ENCODE results near the gene AKR1A1.
"Not testable (repeated sequence)": the region's sequence is repeated elsewhere in the genome, so short reads cannot be mapped to it uniquely, and the experiment has no call there.

Gene AKR1A1

DNA sequence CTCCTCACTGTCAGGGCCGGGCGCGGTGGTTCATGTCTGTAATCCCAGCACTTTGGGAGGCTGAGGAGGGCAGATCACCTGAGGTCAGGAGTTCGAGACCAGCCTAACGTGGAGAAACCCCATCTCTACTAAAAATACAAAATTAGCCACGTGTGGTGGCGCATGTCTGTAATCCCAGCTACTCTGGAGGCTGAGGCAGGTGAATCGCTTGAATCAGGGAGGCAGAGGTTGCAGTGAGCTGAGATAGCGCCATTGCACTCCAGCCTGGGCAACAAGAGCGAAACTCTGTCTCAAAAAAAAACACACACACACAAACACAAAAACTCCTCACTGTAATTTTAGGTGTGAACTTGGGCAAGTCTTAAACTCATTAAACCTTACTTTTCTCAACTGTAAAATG, 26.7 kb upstream of the AKR1A1 start:
- DNase-seq: not testable (repeated sequence)

DNA sequence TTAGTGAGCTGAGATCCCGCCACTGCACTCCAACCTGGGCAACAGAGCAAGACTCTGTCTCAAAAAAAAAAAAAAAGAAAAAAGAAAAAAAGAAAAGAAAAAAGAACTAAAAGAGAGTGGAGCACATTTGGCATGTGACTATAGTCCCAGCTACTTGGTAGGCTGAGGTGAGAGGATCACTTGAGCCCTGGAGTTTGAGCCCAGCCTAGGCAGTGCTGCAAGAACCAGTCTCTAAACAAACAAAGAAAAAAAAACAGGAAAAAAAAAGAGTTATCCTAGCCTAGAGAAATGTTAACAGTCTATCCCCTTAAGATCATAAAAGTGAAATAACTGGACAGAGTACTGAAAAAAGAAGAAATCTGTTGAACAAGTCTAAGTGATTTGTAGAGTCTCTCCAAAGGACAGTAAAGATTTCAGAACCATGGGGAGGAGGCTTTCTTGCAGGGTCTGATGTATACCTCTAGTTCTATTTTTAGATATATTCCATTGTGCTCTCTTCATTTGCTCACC, 24.4 kb upstream of the AKR1A1 start:
- DNase-seq: no peak

DNA sequence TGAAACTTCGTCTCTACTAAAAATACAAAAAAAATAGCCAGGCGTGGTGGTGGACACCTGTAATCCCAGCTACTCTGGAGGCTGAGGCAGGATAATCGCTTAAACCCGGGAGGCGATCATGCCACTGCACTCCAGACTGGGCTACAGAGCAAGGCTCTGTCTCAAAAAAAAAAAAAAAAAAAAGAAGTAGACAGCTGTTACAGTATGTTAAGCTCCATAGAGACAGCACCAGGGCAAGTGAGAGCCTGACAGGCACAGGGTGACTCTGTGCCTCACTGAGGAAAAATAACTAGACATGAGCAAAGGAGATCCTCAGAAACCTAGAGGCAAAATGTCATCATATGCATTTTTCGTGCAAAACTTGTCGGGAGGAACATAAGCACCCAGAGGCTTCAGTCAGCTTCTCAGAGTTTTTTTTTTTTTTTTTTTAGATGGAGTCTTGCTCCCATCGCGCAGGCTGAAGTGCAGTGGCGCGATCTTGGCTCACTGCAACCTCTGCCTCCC, 19.9 kb upstream of the AKR1A1 start:
- DNase-seq: no peak

DNA sequence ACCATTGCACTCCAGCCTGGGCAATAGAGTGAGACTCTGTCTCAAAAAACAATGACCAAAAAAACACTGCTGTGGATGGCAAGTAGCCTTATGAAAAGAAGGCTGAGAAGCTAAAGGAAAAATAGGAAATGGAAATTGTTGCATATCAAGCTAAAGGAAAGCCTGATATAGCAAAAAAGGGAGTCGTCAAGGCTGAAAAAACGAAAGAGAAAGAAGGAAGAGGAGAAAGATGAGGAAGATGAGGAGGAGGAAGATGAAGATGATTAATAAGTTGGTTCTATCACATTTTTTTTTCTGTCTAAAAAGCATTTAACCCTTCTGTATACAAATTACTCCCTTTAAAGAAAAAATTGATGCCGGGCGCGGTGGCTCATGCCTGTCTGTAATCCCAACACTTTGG, 18.8 kb upstream of the AKR1A1 start:
- no peak for DNase-seq

DNA sequence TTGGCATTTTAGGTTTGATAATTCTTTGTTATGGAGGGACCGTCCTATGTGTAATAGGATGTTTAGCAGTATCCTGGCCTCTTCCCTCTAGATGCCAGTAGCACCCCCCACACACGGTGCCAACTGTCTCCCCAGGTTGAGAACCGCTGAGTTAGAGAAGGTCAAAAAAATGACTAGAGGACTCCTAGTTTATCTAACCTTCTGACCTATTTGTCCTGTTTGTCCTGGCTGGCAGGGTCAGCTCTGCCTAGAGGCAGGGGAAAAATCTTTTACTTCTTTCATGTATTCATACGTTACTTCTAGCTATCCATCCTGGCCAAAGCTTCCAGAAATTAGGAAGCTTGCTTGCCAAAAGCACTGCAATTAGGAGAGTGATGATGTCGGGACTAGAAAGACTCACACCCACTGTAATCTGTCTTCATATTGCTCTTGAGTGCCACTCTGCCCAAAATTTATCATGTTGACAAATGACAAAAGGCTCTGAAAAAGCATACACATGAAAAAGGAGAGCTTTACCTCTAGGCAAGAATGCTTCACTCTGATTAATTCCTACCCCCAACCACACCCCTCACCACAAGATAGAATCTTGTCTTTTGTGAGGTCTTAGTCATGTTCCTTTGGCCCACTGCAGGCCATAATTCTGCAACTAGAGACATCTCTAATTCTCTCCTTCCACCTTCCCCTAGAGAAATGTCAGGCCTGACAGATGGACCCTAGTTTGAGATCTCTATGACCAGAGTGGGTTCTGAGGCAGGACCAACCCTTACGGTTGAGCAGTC, 14.4 kb upstream of the AKR1A1 start:
- DNase-seq: no peak

DNA sequence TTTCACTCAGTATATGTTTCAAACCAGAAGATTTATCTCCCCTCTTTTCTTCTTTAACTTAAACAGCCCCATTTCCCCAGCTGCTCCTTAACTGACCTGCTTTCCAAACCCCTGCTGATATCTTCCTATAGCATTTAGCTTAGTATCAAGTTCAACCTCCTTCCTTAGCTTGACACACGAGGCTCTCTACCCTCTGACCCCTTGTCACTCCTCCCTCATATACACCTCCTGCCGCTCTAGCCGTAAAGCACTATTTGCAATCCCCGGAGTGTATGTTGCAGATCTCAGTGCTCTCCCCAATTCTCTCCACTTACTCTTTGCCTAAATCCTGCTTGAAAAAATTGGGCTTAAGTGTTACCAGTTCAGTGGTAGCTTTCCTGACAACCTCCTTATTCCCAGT, 13.7 kb upstream of the AKR1A1 start:
- DNase-seq: no peak

DNA sequence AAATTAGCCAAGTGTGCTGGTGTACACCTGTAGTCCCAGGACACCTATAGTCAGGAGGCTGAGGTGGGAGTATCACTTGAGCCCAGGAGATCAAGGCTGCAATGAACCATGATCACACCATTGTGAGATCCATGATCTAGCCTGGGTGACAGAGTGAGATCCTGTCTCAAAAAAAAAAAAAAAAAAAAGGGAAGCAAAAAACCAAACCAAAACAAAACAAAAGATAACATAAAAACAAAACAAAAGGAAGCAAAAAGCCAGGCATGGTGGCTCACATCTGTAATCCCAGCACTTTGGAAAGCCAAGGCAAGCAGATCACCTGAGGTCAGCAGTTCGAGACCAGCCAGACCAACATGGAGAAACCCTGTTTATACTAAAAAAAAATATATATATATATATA, 9.4 kb upstream of the AKR1A1 start:
- no peak for DNase-seq

DNA sequence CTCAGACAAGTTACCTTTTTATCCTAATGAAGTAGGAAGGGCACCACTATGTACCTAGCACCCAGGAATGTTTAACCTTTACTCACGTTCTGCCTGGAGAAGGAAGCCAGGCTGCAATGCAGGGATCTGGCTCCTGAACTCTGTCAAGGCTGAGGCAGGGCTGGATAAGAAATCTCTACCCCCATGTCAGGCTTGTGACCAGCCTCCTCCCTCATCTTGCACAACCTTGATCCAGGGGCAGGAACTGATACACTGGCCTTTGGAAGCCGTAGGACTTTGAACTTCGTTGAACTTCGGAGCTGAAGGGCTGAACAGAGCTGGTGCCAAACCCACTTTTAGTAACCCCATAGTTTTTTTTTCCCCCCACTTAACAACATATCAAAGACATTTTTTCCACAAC, 8.0 kb upstream of the AKR1A1 start:
- DNase-seq: no peak

DNA sequence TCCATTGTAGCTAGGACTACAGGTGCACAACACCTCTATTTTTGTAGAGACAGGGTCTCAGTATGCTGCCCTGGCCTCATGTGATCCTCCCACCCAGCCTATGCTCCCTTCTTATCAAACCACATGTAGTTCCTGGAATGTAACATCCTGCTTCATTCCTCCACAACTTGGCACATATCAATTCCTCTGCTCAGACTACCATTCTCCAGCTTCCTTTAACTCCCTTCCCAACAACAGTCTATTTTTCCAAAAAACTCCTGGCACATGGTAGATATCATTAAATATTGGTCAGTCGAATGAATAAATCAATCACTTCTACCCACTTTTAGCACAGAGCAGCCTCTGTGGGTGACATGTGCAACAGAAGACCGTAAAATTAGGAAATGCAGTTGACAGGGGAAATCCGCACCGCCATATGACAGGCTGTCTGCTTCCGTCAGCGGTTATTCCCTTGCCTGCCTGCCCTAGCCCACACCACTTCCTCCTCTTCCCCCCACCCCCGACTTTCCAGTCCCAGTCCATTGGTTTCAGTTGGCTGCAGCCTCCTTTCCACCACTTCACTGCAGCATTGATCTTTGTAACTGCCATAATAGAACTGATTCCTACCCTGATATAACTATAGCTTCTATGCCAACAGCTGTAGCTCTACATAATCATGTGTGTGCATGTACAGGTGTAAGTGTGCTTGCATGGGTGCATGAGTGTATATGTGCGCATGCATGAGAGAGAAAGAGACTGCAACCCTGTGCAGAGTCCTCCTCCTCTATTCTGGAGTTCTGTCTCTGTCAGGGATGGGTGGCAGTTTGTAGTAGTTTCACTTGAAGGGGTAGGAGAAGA, 6.8 kb upstream of the AKR1A1 start:
- no peak for DNase-seq

DNA sequence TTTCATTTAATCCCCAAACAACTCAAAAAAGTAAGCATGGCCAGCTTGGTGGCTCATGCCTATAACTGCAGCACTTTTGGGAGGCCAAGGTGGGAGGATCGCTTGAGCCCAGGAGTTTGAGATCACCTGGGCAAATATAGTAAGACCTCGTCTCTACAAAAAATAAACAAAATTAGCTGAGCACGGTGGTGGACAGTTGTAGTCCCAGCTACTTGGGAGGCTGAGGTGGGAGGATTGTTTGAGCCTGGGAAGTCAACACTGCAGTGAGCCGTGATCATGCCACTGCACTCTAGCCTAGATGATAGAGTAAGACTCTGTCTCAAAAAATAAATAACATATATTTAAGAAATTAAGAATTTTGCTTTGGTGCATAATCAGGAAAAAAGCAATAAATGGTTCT, 6.1 kb upstream of the AKR1A1 start:
- DNase-seq: no peak

DNA sequence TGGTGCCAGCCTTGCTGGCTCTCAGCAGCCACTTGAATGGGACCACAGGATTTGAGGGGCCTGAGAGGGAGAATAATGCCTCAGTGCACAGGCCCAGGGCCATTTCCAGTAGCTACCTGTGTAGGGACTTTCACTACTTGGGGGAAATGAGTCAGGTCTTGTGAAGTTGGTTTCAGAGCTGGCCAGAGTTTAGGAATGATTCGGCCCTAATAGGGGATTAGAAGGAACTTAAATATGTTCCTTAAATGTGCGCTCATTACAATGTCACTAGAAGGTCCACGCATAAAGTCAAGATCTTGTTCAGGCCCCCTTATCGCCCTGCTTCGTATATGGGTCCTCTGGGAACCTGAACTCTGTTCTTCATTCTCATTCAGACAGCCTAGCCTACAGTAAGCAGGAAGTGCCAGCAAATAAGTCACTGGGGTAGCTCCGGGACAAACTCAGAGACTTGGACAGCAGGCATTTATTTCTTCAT, 5.6 kb upstream of the AKR1A1 start:
- DNase-seq: no peak

DNA sequence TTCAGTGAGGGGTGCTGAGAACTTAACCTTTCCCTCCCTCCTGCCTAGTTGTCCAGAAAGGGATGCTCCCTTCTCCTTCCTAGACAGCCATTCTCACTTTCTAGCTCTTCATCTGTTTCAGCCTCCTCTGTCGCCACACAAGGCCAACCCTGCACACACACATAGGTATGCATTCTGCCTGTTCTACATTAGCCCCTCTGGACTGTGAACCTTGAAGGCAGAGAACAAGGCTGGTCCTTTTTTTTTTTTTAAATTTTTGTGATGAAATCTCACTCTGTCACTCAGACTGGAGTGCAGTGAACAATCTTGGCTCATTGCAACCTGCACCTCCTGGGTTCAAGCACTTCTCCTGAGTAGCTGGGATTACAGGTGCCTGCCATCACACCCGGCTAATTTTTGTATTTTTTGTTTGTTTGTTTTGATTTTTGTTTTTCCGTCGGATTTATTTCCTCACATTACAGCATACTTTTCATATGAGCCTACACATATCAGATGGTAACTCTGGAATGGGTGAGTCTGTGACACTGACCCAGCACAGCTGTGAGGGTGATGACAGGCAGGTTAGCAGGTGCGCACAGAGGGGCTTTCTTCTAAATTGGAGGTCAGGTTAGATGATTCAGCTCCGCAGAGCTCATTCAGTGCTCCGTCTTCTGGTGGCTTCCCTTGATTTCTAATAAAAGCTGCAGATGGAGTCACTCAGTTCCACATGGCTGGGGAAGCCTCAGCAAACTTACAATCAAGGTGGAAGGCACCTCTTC, 4.9 kb upstream of the AKR1A1 start:
- no peak for DNase-seq

DNA sequence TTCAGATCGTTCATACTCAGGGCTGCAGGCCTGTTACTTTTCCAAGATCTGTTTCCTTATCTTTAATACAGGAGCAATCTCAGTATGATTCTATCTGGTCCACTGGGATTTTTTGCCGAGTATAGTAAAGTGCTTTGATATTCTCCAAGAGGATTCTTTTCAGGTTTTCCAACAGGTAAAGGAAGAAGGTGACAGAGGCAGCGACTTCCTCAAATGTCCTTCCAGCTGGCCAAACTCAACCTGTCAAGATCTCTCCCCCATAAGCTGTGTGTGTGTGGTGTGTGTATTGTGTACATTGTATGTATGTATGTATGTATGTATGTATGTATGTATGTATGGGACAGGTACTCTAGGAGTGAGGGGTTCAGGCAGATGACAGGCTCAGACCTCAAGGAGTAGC, 1.1 kb downstream of the AKR1A1 start:
- DNase-seq: no peak

DNA sequence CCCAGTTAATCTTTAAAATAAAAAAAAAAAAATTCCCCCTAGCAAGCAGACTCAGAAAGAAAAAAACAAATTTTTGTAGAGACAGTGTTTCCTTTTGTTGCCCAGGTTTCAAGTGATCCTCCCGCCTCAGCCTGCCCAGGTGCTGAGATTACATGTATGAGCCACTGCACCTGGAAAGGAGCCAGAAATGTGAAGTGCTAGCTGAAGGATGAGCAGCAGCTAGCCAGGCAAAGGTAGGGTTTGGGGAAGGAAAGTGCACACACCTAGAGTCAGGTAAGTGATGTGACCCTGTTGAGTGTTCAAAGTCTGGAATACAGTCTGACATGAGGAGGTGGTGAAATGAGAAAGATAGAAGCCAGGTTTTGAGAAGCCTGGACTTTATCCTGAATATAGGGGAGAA, 1.7 kb downstream of the AKR1A1 start:
- DNase-seq: no peak

DNA sequence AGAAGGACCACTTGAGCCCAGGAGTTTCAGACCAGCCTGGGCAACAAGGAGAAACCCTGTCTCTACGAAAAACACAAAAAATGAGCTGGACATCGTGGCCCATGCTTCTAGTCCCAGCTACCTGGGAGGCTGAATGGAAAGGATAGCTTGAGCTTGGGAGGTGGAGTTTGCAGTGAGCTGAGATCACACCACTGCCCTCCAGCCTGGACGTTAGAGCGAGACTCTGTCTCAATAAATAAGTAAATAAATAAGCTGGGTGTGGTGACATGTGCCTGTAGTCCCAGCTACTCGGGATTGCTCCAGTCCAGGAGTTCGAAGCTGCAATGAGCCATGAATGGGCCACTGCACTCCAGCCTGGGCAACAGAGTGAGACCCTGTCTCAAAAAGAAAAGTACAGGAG, 3.6 kb downstream of the AKR1A1 start:
- no peak for DNase-seq

DNA sequence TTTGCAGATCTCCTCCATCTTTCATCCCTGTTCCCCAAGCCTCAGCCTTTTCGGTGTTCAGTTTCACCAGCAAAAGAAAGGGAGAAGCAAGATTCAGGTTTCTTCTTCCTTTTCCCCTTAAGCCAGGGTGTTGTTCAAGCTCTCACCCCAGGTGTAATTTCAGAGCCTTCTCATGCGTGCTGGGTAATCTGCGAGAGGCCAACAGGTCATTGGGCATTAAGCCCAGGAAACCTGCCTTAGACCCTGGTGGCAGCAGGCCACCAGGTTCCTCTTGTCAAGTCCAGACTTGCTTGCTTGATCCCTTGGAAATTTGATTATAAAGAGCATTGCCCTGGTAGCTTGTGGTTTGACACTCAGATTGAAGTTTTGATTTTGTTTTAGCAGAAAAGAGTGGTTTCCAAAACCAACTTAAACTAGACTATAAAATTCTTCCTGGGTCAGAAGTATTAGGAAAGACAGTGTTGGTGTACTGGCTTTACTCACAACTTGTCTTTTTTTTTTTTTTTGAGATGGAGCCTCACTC, 6.9 kb downstream of the AKR1A1 start:
- DNase-seq: no peak

DNA sequence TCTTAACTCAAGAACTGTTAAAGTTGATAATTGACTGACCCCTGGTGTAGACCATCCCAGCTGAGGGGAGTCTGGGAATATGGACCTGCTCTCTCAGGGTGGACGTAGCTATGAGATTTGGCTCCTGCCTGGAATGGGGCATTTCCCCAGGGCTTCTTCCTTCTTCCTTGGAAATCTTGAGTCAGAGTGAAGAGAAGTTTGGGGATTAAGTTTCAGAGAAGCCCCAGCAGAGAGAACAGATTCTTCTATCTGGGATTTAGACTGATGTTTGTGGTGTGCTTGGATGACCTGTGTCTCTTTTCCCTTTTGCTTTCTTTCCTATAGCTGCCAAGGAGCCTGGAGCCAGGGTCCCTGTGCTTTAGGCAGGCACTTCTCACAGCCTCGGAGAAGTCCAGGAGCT, 13.2 kb downstream of the AKR1A1 start:
- no peak for DNase-seq

DNA sequence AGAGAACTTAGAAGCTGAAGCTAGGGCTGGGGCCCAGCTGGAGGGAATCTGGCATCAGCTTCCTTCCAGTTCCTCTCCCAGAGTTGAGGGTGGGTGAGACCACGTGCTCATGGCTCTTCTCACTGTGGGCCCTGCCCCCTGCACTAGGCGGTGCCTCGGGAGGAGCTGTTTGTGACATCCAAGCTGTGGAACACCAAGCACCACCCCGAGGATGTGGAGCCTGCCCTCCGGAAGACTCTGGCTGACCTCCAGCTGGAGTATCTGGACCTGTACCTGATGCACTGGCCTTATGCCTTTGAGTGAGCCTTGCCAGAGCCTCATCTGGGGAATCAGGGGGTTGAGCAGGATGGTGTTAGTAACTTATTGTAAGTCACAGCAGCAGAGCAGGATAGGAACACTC, 16.1 kb downstream of the AKR1A1 start:
- DNase-seq: no peak

DNA sequence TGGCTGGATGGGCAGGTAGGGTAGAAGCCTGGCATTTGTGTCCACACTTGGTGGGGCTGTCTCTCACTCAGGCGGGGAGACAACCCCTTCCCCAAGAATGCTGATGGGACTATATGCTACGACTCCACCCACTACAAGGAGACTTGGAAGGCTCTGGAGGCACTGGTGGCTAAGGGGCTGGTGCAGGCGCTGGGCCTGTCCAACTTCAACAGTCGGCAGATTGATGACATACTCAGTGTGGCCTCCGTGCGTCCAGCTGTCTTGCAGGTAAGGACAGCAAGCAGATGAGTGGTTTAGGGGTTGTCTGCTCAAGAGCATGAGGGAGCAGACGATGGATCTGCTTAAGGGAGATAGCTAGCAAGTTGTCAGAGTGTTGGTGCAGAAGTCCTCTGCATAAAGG, 17.3 kb downstream of the AKR1A1 start:
- DNase-seq: no peak

DNA sequence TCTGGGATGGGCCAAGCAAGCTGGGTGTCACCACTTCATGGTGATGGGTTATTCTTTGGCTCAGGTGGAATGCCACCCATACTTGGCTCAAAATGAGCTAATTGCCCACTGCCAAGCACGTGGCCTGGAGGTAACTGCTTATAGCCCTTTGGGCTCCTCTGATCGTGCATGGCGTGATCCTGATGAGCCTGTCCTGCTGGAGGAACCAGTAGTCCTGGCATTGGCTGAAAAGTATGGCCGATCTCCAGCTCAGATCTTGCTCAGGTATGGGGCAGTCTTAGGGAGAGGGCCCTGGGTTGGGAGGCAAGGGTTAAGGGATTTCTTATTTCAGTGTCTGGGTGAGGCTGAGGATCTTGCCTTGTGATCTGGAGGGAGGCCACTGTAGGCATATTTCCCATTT, 17.8 kb downstream of the AKR1A1 start:
- no peak for DNase-seq

DNA sequence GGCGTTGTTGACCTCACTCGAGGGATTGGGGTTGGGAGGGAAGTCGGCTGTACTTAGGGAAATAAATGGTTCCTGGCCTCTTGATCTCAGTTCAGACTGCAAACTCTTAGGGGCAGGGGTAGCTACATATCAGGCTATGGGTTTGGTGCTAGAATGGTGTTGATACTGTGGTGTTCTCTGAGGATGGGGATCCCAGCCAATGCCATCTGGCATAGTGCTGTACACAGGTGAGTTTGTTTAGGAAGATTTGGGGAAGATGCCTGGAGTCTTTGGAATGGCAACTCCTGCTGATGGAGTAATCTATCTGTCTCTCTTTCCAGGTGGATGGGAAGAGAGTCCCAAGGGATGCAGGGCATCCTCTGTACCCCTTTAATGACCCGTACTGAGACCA, 18.9 kb downstream of the AKR1A1 start:
- no peak for DNase-seq

DNA sequence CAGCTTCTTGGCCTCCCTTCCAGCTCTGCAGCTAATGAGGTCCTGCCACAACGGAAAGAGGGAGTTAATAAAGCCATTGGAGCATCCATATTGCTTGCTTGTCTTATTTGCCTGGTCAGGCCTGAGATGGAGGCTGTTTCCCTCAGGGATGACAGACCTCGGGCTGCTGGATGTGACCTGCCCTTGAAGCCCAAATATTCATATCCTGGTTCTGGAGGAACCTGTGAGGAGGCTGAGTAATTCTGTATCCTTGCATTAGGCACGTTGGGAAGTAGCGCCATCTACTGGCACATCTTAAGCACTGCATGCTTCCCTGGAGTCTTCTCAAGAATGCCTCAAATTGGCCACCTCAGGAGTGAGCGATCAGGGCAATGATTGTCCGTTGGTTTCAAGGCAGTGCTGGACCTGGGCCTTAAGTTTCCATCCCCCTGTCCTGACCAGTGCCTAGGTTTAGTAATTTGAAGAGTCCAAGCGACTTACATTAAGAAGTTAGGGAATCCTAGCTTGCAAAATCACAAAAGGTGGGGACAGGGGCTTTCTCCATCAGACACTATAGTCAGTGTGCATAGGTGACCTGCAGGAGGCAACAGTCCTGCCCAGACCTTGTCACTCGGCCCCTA, 19.4 kb downstream of the AKR1A1 start:
- DNase-seq: peak; percentile 13

DNA sequence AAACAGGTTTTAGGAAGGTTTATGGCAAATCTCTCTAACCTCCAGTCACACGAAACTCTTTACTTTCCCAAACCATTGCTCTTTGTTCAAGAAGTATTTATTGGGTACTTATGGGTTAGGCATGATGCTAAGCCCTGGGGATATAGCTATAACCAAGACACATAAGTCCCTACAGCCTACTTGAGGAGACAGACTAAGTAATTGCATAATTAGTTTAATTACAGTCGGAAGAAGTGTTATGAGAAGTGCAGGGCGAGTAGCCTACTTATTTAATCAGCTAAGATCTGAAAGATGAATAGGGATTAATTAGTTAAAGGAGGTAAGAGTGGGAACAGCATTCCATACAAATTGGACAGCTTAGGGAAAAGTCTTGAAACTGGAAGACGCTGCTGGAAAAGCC, 20.0 kb downstream of the AKR1A1 start:
- DNase-seq: no peak
